ENCODE results near the gene CACNA1D.

Gene CACNA1D

GRCh38 chr3:53495520-53496391 lies 1.3 kb downstream of the CACNA1D start:
- no peak for DNase-seq (ENCODE audit: low spot score)

GRCh38 chr3:53496392-53496670 lies 1.9 kb downstream of the CACNA1D start:
- DNase-seq (ENCODE audit: low spot score) = no peak

- DNase-seq (ENCODE audit: low spot score) = no peak
Measured at GRCh38 chr3:53496984-53497383, 2.6 kb downstream of the CACNA1D start.

- DNase-seq (ENCODE audit: low spot score) = no peak
Measured at GRCh38 chr3:53498806-53499641, 4.6 kb downstream of the CACNA1D start.

DNA sequence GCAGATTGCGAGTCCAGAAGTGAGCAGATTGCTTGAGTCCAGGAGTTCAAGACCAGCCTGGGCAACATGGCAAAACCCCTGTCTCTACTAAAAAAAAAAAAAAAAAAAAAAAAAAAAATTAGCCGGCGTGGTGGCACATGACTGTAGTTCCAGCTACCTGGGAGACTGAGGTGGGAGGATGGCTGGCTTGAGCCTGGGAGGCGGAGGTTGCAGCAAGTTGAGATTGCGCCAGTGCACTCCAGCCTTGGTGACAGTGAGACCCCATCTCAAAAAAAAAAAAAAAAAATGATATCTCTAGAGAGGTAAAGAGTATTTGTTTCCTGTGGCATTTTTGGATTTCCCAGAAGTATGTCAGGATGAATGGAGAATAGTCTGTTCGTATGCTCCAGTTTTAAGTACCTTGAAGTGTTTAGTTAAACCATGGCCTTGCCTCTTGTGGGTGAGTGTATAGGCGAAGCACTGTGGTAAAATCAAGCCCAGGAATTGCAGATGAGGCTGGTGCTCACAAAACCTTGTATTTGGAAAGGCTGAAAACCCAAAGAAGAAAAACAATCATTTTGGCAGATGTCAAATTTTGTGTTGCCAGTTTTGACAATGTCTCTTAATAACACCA lies 5.9 kb downstream of the CACNA1D start:
- no peak for DNase-seq (ENCODE audit: low spot score)

GRCh38 chr3:53501178-53501577 lies 6.8 kb downstream of the CACNA1D start:
- DNase-seq (ENCODE audit: low spot score) = no peak

GRCh38 chr3:53502737-53503136 lies 8.3 kb downstream of the CACNA1D start:
- no peak for DNase-seq (ENCODE audit: low spot score)

- DNase-seq (ENCODE audit: low spot score) = no peak
Measured at GRCh38 chr3:53503195-53503594, 8.8 kb downstream of the CACNA1D start.

DNA sequence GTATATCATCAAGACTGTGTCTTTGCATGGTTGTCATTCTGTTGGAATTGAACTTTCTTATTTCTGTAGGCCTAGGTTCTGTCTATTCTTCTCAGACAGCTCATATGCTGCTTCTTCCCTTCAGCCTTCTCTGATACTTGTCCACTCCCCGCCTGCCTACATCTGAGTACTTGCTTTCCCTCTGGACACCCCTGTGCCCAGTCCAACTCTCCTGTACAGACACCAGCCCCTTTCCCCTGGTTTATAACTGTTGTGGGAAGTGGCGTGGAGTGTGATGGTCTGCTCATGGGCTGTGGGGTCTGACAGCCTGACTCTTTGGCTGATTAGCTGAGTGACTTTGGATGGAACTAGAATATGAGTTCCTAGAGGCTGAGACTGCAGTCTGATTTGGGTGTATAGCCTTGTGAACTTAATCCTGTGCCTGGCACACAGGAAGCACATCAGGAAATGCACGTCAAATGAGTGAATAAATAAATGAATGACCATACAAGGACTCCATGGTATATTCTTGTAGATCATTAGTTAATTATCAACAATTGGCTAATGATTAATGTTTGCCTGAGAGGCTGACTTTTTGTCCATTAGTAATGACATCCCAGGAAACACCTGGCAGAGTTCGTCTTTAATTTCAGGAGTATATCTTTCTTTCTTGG lies 11.8 kb downstream of the CACNA1D start:
- DNase-seq (ENCODE audit: low spot score) = no peak

DNA sequence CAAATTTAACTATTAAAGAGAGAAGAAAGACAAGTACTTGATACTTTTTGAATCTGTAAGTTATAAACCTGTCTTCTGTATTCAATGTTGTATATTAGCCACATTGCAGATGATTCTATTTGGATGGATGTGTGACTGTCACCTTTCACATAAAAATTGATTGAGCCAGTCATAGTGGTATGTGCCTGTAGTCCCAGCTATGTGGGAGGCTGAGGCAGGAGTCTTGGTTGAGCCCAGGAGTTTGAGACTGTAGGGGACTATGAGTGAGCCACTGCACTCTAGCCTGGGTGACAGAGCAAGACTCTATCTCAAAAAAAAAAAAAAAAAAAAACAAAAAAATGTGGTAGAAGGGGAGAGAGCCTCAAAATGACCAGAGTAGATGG lies 12.3 kb downstream of the CACNA1D start:
- DNase-seq (ENCODE audit: low spot score) = no peak

- DNase-seq (ENCODE audit: low spot score) = no peak
Measured at GRCh38 chr3:53509494-53509893, 15.1 kb downstream of the CACNA1D start.

DNA sequence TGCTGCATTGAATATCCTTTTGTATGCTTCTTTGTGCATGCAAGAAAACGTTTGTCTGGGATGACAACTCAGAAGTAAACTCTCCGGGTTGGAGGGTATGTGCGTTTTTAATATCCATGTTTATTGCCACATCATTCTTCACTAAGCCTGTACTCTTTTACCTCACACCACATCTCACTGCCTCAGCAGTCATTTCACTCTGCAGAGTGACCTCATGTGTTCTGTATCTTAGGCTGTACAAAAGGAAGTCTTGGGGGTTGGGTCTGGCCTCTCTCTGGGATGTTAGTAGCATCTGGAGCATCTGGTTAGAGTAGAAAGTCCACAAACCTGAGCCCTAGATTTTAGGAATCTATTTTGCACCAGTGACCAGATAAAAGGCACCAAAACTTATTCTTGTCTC lies 16.1 kb downstream of the CACNA1D start:
- no peak for DNase-seq (ENCODE audit: low spot score)

DNA sequence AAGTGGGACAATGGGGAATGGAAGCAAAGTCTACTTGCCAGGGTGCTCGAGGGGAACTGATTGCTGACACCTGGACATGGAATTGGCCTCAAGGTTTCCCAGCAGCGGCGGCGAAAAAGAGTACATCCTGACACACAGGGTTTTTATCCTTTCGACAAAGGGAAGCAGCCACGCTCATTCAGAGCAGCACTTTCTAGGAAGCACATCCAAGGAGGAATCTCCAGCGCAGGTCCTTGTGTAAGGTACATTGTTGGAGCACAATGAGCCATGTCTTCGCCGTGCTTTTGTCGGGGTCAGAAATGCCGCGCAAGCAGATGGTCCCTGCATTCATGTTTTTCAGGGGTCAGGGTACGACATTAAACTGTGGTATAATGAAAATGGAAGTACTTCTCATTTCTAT lies 16.8 kb downstream of the CACNA1D start:
- no peak for DNase-seq (ENCODE audit: low spot score)

DNA sequence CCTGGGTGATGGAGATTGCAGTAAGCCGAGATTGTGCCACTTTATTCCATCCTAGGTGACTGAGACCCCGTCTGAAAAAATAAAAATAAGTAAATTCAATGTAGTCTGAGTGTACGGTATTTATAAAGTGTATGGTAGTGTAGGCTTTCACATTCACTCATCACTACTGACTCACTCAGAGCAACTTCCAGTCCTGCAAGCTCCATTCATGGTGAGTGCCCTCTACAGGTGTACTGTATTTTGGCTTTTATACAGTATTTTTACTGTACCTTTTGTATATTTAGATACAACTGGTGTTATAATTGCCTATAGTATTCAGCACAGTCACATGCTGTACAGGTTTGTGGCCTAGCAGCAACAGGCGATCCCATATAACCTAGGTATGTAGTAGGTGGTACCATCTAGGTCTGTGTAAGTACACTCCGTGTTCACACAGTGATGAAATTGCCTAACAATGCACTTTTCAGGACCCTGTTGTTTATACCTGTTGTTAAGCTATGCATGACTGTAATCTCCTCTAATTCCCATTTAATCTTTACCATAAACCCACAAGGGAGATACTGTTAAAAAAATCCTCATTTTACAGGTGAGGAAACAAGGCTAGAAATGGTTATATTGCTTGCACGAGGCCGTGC lies 19.3 kb downstream of the CACNA1D start:
- DNase-seq (ENCODE audit: low spot score) = no peak

DNA sequence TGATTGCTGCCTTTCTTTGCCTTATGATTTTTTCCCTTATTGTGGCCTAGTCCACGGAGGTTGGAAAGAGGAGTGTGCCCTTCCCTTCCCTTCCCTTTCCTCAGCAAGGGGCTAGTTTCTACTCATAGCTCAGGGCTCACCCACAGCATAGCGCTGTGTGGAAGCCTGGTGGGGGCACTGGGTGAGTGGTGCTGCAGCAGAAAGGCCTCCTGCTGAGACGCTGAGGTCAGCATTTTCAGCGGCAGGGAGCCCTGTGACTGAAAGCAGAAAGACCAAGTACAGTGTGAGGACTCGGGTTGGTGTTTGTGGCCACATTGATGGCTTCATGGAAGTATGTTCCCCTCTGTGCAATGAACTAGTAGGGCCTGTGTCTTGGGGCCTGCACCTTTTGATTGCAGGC lies 21.9 kb downstream of the CACNA1D start:
- no peak for DNase-seq (ENCODE audit: low spot score)

- DNase-seq (ENCODE audit: low spot score) = no peak
Measured at GRCh38 chr3:53518495-53518981, 24.1 kb downstream of the CACNA1D start.

DNA sequence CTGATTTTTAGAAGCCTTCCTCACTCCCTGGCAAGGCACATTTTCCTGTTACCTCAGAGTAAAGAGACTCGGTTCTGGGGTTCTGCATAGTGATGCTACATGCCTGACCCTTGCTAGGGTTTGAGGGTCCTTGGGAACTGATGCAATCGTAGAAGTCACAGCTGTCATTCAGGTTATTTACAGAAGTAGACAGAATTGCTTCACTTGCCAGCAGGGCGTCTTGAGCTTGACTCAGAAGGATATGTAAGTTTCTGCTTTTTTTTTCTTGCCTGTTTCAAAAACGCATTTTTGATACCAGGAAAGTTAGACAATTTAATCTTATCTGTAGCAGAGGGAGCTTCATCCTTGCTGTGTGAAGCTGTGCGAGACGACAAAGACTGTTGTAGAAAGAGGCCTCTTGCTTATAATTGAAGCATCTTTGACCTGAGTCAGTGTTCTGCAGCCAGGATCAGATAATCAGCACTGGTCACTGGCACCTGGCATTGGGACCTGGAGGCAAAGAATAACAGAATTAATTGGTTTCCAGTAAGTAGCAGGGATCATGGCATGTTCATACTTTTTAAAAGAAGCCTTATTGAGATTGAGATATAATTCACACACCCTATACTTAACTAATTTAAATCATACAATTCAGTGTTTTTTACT lies 24.8 kb downstream of the CACNA1D start:
- no peak for DNase-seq (ENCODE audit: low spot score)

DNA sequence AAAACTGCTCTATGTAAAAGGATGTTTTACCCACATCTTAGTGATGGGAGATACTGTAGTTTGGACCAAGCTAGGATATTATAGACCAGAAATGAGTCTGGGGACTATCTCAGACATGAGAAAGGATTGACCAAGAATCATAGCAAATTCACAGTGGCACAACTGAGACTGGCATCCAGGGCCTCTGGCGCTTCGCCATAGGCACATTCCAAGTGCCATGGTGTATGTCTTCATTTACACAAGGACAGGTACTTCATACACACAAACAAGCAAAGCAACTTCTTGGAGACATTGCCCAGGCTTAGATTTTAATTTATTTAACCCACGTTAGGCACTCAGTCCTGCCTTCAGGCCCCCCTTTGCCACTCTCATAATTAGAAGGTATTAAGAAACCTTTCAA lies 28.9 kb downstream of the CACNA1D start:
- no peak for DNase-seq (ENCODE audit: low spot score)

- no peak for DNase-seq (ENCODE audit: low spot score)
Measured at GRCh38 chr3:53524566-53524965, 30.2 kb downstream of the CACNA1D start.

GRCh38 chr3:53525765-53526703 lies 31.6 kb downstream of the CACNA1D start:
- DNase-seq (ENCODE audit: low spot score) = no peak

All from AG08396 (cell line).